ENCODE results near the gene UBR3. TPM values are rescaled to one million over a fixed set of nuclear protein-coding genes. Genes with fewer than 3 reads are reported as not detected.
"Not testable (repeated sequence)": the region's sequence is repeated elsewhere in the genome, so short reads cannot be mapped to it uniquely, and the experiment has no call there.

UBR3 gene
- total RNA-seq, 4 donors from 2014 or later, result 101 to 192 (median 114) TPM

- Histone ChIP-seq H3K4me1 (peaks cover 0 to 4% of the 10 kb centered on the region in 2 donors), H3K9me3 (no peaks in the 10 kb centered on the region), H3K27me3 (no peaks in the 10 kb centered on the region), H3K36me3 (no peaks in the 10 kb centered on the region), H3K27ac (no peak overlapping the region), H3K4me3 (replicated peaks in 1 of 3) (no peak overlapping the region)
- DNase-seq, result no peak
- TF ChIP-seq CTCF (IDR thresholded peaks at IDR 0.05) (no peak), POLR2A (IDR thresholded peaks at IDR 0.05) (no peak)
- intact Hi-C loops (cut with DNase I), result no loop called here
Observed at GRCh38 chr2:169897834-169898233, 70.6 kb downstream of the UBR3 start.

- DNase-seq; H3K27ac ChIP-seq; H3K9me3 ChIP-seq; H3K4me3 ChIP-seq (replicated peaks in 1 of 3); intact Hi-C loops (cut with DNase I); H3K27me3 ChIP-seq; H3K36me3 ChIP-seq; H3K4me1 ChIP-seq: not testable (repeated sequence)
- 90 to 95% methylated on average over 4 of the region's 4 CpGs for WGBS, 2 donors
Observed at GRCh38 chr2:169900103-169900502, 72.8 kb downstream of the UBR3 start.

GRCh38 chr2:169900686-169901085, 73.4 kb downstream of the UBR3 start:
- H3K36me3 ChIP-seq, result peaks cover 0 to under 1% of the 10 kb centered on the region in 2 donors
- H3K27me3 ChIP-seq, result no peaks in the 10 kb centered on the region
- 94 to 98% methylated on average over 3 of the region's 3 CpGs for WGBS, 2 donors
- H3K9me3 ChIP-seq, result no peaks in the 10 kb centered on the region
- DNase-seq, result no peak
- H3K27ac ChIP-seq, result no peak overlapping the region
- no peaks in the 10 kb centered on the region for H3K4me1 ChIP-seq
- intact Hi-C loops (cut with DNase I), result no loop called here
- TF ChIP-seq CTCF (IDR thresholded peaks at IDR 0.05), result no peak
- no peak for TF ChIP-seq POLR2A (IDR thresholded peaks at IDR 0.05)
- H3K4me3 ChIP-seq (replicated peaks in 1 of 3), result no peak overlapping the region

- no peak overlapping the region for H3K4me3 ChIP-seq (replicated peaks in 1 of 3)
- H3K27me3 ChIP-seq, result no peaks in the 10 kb centered on the region
- H3K27ac ChIP-seq, result no peak overlapping the region
- no peak for DNase-seq
- intact Hi-C loops (cut with DNase I), result no loop called here
- H3K36me3 ChIP-seq, result peaks cover 2 to 4% of the 10 kb centered on the region in 2 donors
- no peaks in the 10 kb centered on the region for H3K4me1 ChIP-seq
- no peak for TF ChIP-seq POLR2A (IDR thresholded peaks at IDR 0.05)
- TF ChIP-seq CTCF (IDR thresholded peaks at IDR 0.05), result no peak
- H3K9me3 ChIP-seq, result no peaks in the 10 kb centered on the region
- 98 to 100% methylated on average over 2 of the region's 2 CpGs for WGBS, 2 donors
Observed at GRCh38 chr2:169906731-169907130, 79.5 kb downstream of the UBR3 start.

- DNase-seq, result no peak
- peaks cover 2 to 4% of the 10 kb centered on the region in 2 donors for H3K36me3 ChIP-seq
- TF ChIP-seq CTCF (IDR thresholded peaks at IDR 0.05), result no peak
- no peak for TF ChIP-seq POLR2A (IDR thresholded peaks at IDR 0.05)
- intact Hi-C loops (cut with DNase I), result no loop called here
- no peaks in the 10 kb centered on the region for H3K27me3 ChIP-seq
- no peaks in the 10 kb centered on the region for H3K4me1 ChIP-seq
- no peak overlapping the region for H3K4me3 ChIP-seq (replicated peaks in 1 of 3)
- H3K9me3 ChIP-seq, result no peaks in the 10 kb centered on the region
- H3K27ac ChIP-seq, result no peak overlapping the region
Observed at GRCh38 chr2:169909376-169909775, 82.1 kb downstream of the UBR3 start.
